WTC11 (cell line): ENCODE data around the gene GPR39. TPM values are rescaled to one million over a fixed set of nuclear protein-coding genes. Genes with fewer than 3 reads are reported as not detected.

Source experiments
- ATAC-seq: fragments of 200-7000 bp; cut with Tn5 transposase; 2 replicates; pipeline ENCODE4 v1.10.0; 2021; ENCODE audit warnings: mild to moderate bottlenecking, moderate library complexity
- CTCF ChIA-PET: fragments of 300-600 bp; sonication (Branson Sonifier 250); formaldehyde crosslinking; loops from one replicate; lab custom pipeline; 2021; ENCODE audit warnings: antibody characterized with exemption; lab: Charles Lee
- POLR2A ChIA-PET: fragments of 350-600 bp; sonication (Branson Sonifier 250); formaldehyde crosslinking; loops from one replicate; lab custom pipeline; 2021; ENCODE audit warnings: antibody characterized with exemption; lab: Charles Lee
- DNase-seq: peaks from one replicate; pipeline ENCODE4 v3.0.0; 2021; ENCODE audit warnings: low spot score
- H3K27ac Mint-ChIP-seq: 2 replicates; pipeline ENCODE4 v1.8.0; 2021; ENCODE audit warnings: mixed read lengths
- H3K27me3 Mint-ChIP-seq: 2 replicates; pipeline ENCODE4 v1.8.0; 2021; ENCODE audit warnings: low read depth, mild to moderate bottlenecking, moderate library complexity, mixed read lengths
- H3K36me3 Mint-ChIP-seq: 2 replicates; pipeline ENCODE4 v1.8.0; 2021; ENCODE audit warnings: mixed read lengths
- H3K4me1 Mint-ChIP-seq: 2 replicates; pipeline ENCODE4 v1.8.0; 2022; ENCODE audit warnings: mixed read lengths
- H3K4me3 Mint-ChIP-seq: 2 replicates; pipeline ENCODE4 v1.8.0; 2021; ENCODE audit warnings: mild to moderate bottlenecking, moderate library complexity, mixed read lengths
- H3K9me3 Mint-ChIP-seq: 2 replicates; pipeline ENCODE4 v1.8.0; 2021; ENCODE audit warnings: mixed read lengths
- CREB1 ChIP-seq: sonication (generic); formaldehyde crosslinking; IDR thresholded peaks from 2 replicates; pipeline ENCODE4 v1.8.0; 2023; ENCODE audit warnings: mild to moderate bottlenecking, missing genetic modification reagents
- CREM ChIP-seq: sonication (generic); formaldehyde crosslinking; IDR thresholded peaks from 2 replicates; pipeline ENCODE4 v1.8.1; 2022; ENCODE audit warnings: mild to moderate bottlenecking, missing genetic modification reagents, moderate library complexity
- HMGA2 ChIP-seq: fragments of 250-450 bp; sonication (Bioruptor Pico); IDR thresholded peaks from 2 replicates; pipeline ENCODE4 v1.4.0; 2021; ENCODE audit warnings: mild to moderate bottlenecking, moderate library complexity
- IRF2 ChIP-seq: sonication (generic); formaldehyde crosslinking; IDR thresholded peaks from 2 replicates; pipeline ENCODE4 v1.8.0; 2022; ENCODE audit warnings: low read depth, missing genetic modification reagents, borderline replicate concordance
- JUN ChIP-seq: sonication (generic); formaldehyde crosslinking; IDR thresholded peaks from 2 replicates; pipeline ENCODE4 v1.8.0; 2023; ENCODE audit warnings: mild to moderate bottlenecking, missing genetic modification reagents
- NR1H2 ChIP-seq: sonication (generic); formaldehyde crosslinking; IDR thresholded peaks from 2 replicates; pipeline ENCODE4 v1.9.0; 2021; ENCODE audit warnings: mild to moderate bottlenecking, moderate library complexity, missing genetic modification reagents
- PRRX2 ChIP-seq: fragments of 250-450 bp; sonication (Bioruptor Pico); IDR thresholded peaks from 2 replicates; pipeline ENCODE4 v1.8.0; 2021; ENCODE audit warnings: mild to moderate bottlenecking
- RELA ChIP-seq: sonication (generic); formaldehyde crosslinking; IDR thresholded peaks from 2 replicates; pipeline ENCODE4 v1.8.1; 2022; ENCODE audit warnings: missing genetic modification reagents, mild to moderate bottlenecking, borderline replicate concordance
- RORB ChIP-seq: fragments of 250-450 bp; sonication (Bioruptor Pico); IDR thresholded peaks from 2 replicates; pipeline ENCODE4 v1.9.0; 2021; ENCODE audit warnings: mild to moderate bottlenecking
- STAT6 ChIP-seq: sonication (generic); formaldehyde crosslinking; conservative IDR thresholded peaks from 2 replicates; pipeline ENCODE4 v1.8.1; 2023; ENCODE audit warnings: mild to moderate bottlenecking, low read depth, missing genetic modification reagents, moderate library complexity
- USF1 ChIP-seq: sonication (generic); formaldehyde crosslinking; IDR thresholded peaks from 2 replicates; pipeline ENCODE4 v1.8.0; 2022; ENCODE audit warnings: mild to moderate bottlenecking, missing genetic modification reagents
- ZMAT4 ChIP-seq: fragments of 250-450 bp; sonication (Bioruptor Pico); IDR thresholded peaks from 2 replicates; pipeline ENCODE4 v1.9.0; 2021; ENCODE audit warnings: mild to moderate bottlenecking
- ZNF121 ChIP-seq: sonication (generic); formaldehyde crosslinking; IDR thresholded peaks from 2 replicates; pipeline ENCODE4 v1.8.0; 2023; ENCODE audit warnings: missing genetic modification reagents
- ZNF416 ChIP-seq: fragments of 250-450 bp; sonication (Bioruptor Pico); IDR thresholded peaks from 2 replicates; pipeline ENCODE4 v1.9.0; 2021; ENCODE audit warnings: mild to moderate bottlenecking, inconsistent platforms
- total RNA-seq: library from RNA; stranded (reverse); gene quantifications from 3 replicates; pipeline ENCODE4 v1.2.3, GENCODE V29; 2021
- TF ChIP-seq, protein P1 (sequence below): fragments of 250-450 bp; sonication (Bioruptor Pico); IDR thresholded peaks from 2 replicates; pipeline ENCODE4 v2.1.2; 2022; ENCODE audit warnings: mild to moderate bottlenecking, moderate library complexity
- TF ChIP-seq, protein P2 (sequence below): sonication (generic); formaldehyde crosslinking; IDR thresholded peaks from 2 replicates; pipeline ENCODE4 v1.8.1; 2022; ENCODE audit warnings: mild to moderate bottlenecking, missing genetic modification reagents, moderate library complexity, borderline replicate concordance
- TF ChIP-seq, protein P3 (sequence below): sonication (generic); formaldehyde crosslinking; IDR thresholded peaks from 2 replicates; pipeline ENCODE4 v1.8.0; 2023; ENCODE audit warnings: missing genetic modification reagents
- TF ChIP-seq, protein P4 (sequence below): sonication (generic); formaldehyde crosslinking; IDR thresholded peaks from 2 replicates; pipeline ENCODE4 v1.8.1; 2023; ENCODE audit warnings: mild to moderate bottlenecking, missing genetic modification reagents, borderline replicate concordance

The GPR39 gene
- total RNA-seq, 1 experiment from 2014 or later = 0.74 TPM

- TF ChIP-seq, protein P1, sequence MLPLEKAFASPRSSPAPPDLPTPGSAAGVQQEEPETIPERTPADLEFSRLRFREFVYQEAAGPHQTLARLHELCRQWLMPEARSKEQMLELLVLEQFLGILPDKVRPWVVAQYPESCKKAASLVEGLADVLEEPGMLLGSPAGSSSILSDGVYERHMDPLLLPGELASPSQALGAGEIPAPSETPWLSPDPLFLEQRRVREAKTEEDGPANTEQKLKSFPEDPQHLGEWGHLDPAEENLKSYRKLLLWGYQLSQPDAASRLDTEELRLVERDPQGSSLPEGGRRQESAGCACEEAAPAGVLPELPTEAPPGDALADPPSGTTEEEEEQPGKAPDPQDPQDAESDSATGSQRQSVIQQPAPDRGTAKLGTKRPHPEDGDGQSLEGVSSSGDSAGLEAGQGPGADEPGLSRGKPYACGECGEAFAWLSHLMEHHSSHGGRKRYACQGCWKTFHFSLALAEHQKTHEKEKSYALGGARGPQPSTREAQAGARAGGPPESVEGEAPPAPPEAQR (CRISPR knock-in tag) = no peak
These were observed 151.1 kb downstream of the GPR39 start (continued) for GRCh38 chr2:132567682-132568081.

GRCh38 chr2:132568656-132569055, 152.1 kb downstream of the GPR39 start:
- H3K27me3 Mint-ChIP-seq = no peaks in the 10 kb centered on the region
- no peak for ATAC-seq
- H3K4me3 Mint-ChIP-seq = no peak overlapping the region
- H3K27ac Mint-ChIP-seq = no peak overlapping the region
- DNase-seq = no peak
- CTCF ChIA-PET = interaction anchor here (1.1 kb wide), 1 partner anchor 21 kb away, joined by 4 read pairs; no protein-coding TSS in a partner anchor
- TF ChIP-seq CREM (CRISPR knock-in tag) = no peak
- TF ChIP-seq RORB = no peak
- TF ChIP-seq ZNF121 = no peak
- no peak for TF ChIP-seq HMGA2 (CRISPR knock-in tag)
- no peak for TF ChIP-seq ZMAT4 (CRISPR knock-in tag)
- TF ChIP-seq RELA (CRISPR knock-in tag) = no peak
- no peaks in the 10 kb centered on the region for H3K36me3 Mint-ChIP-seq
- POLR2A ChIA-PET = no interaction called here
- H3K4me1 Mint-ChIP-seq = no peaks in the 10 kb centered on the region
- H3K9me3 Mint-ChIP-seq = peaks cover 7% of the 10 kb centered on the region

DNA sequence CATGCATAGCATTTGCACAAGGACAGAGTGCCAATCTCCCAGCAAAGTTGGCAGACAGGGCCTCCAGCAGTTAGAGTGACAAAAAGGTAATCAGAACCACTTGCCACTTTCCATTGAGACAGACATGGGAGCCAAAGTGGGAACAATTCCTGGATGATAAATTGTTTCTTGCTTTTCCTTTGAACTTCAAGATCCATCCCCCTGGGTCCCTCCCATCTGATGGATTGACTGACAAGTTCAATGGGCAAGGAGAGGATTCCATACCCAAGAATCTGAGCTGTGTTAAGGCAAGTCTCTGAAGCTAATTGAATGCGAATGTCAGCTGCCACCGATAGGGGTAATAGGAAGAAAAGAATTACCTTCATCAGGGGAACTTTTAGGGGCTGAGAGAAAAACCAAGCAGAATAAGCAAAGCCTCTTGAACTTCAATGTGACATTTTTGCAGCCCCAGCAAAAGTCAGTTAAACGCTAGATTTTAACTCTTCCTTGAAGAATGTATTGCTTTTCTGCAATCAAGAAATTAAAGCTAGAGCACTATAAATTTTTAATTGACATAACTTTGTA, 156.9 kb downstream of the GPR39 start:
- H3K4me1 Mint-ChIP-seq = no peaks in the 10 kb centered on the region
- DNase-seq = no peak
- no peaks in the 10 kb centered on the region for H3K36me3 Mint-ChIP-seq
- no peak overlapping the region for H3K27ac Mint-ChIP-seq
- CTCF ChIA-PET = no interaction called here
- no peaks in the 10 kb centered on the region for H3K27me3 Mint-ChIP-seq
- no peak overlapping the region for H3K4me3 Mint-ChIP-seq
- POLR2A ChIA-PET = no interaction called here
- peaks cover 8% of the 10 kb centered on the region for H3K9me3 Mint-ChIP-seq
- ATAC-seq = no peak
- TF ChIP-seq HMGA2 (CRISPR knock-in tag) = no peak
- no peak for TF ChIP-seq PRRX2 (CRISPR knock-in tag)
- no peak for TF ChIP-seq ZNF416 (CRISPR knock-in tag)
- no peak for TF ChIP-seq JUN (CRISPR knock-in tag)
- TF ChIP-seq, protein P2, sequence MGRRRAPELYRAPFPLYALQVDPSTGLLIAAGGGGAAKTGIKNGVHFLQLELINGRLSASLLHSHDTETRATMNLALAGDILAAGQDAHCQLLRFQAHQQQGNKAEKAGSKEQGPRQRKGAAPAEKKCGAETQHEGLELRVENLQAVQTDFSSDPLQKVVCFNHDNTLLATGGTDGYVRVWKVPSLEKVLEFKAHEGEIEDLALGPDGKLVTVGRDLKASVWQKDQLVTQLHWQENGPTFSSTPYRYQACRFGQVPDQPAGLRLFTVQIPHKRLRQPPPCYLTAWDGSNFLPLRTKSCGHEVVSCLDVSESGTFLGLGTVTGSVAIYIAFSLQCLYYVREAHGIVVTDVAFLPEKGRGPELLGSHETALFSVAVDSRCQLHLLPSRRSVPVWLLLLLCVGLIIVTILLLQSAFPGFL (CRISPR knock-in tag) = no peak
- no peak for TF ChIP-seq USF1 (CRISPR knock-in tag)
- no peak for TF ChIP-seq IRF2 (CRISPR knock-in tag)
- TF ChIP-seq STAT6 (CRISPR knock-in tag) = no peak
- no peak for TF ChIP-seq NR1H2
- TF ChIP-seq, protein P1 (CRISPR knock-in tag) = no peak
- TF ChIP-seq CREB1 (CRISPR knock-in tag) = no peak
- TF ChIP-seq, protein P3, sequence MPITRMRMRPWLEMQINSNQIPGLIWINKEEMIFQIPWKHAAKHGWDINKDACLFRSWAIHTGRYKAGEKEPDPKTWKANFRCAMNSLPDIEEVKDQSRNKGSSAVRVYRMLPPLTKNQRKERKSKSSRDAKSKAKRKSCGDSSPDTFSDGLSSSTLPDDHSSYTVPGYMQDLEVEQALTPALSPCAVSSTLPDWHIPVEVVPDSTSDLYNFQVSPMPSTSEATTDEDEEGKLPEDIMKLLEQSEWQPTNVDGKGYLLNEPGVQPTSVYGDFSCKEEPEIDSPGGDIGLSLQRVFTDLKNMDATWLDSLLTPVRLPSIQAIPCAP = no peak
- TF ChIP-seq, protein P4, sequence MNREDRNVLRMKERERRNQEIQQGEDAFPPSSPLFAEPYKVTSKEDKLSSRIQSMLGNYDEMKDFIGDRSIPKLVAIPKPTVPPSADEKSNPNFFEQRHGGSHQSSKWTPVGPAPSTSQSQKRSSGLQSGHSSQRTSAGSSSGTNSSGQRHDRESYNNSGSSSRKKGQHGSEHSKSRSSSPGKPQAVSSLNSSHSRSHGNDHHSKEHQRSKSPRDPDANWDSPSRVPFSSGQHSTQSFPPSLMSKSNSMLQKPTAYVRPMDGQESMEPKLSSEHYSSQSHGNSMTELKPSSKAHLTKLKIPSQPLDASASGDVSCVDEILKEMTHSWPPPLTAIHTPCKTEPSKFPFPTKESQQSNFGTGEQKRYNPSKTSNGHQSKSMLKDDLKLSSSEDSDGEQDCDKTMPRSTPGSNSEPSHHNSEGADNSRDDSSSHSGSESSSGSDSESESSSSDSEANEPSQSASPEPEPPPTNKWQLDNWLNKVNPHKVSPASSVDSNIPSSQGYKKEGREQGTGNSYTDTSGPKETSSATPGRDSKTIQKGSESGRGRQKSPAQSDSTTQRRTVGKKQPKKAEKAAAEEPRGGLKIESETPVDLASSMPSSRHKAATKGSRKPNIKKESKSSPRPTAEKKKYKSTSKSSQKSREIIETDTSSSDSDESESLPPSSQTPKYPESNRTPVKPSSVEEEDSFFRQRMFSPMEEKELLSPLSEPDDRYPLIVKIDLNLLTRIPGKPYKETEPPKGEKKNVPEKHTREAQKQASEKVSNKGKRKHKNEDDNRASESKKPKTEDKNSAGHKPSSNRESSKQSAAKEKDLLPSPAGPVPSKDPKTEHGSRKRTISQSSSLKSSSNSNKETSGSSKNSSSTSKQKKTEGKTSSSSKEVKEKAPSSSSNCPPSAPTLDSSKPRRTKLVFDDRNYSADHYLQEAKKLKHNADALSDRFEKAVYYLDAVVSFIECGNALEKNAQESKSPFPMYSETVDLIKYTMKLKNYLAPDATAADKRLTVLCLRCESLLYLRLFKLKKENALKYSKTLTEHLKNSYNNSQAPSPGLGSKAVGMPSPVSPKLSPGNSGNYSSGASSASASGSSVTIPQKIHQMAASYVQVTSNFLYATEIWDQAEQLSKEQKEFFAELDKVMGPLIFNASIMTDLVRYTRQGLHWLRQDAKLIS (CRISPR knock-in tag) = no peak
